Measurements from ENCODE around the gene TTLL10. TPM values are rescaled to one million over a fixed set of nuclear protein-coding genes. Genes with fewer than 3 reads are reported as not detected.

Gene TTLL10
- total RNA-seq, 1 donor from 2014 or later: not detected

DNA sequence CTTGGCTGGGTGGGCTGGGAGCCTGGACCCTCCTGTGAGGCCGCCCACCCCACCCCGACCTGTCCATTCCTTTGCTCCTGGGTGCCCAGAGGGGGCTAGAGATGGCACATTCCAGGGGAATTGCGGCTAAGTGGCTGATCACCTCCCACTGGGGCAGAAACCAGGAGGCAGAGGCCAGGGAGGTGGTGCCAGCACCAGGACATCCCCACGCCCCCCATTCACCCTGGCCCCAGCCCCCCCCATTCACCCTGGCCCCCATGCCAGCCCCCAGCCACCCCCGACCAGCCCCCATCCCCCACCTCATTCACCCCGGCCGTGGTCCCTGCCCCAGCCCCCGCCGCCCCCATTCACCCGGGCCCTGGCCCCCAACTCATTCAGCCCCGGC, 66.7 kb downstream of the TTLL10 start:
- DNase-seq (ENCODE audit: low read depth) (no peak), FAIRE-seq (no peak)
- Histone ChIP-seq H3K4me3 (ENCODE audit: low read depth, low read length) (no peak overlapping the region), H3K27me3 (ENCODE audit: control insufficient read depth, insufficient read depth, low read length) (no peaks in the 10 kb centered on the region), H3K36me3 (ENCODE audit: control insufficient read depth, insufficient read depth, low read length) (no peaks in the 10 kb centered on the region)
- TF ChIP-seq, protein P1, sequence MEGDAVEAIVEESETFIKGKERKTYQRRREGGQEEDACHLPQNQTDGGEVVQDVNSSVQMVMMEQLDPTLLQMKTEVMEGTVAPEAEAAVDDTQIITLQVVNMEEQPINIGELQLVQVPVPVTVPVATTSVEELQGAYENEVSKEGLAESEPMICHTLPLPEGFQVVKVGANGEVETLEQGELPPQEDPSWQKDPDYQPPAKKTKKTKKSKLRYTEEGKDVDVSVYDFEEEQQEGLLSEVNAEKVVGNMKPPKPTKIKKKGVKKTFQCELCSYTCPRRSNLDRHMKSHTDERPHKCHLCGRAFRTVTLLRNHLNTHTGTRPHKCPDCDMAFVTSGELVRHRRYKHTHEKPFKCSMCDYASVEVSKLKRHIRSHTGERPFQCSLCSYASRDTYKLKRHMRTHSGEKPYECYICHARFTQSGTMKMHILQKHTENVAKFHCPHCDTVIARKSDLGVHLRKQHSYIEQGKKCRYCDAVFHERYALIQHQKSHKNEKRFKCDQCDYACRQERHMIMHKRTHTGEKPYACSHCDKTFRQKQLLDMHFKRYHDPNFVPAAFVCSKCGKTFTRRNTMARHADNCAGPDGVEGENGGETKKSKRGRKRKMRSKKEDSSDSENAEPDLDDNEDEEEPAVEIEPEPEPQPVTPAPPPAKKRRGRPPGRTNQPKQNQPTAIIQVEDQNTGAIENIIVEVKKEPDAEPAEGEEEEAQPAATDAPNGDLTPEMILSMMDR (IDR thresholded peaks at IDR 0.05; ENCODE audit: insufficient read depth, low read length, severe bottlenecking): no peak

DNA sequence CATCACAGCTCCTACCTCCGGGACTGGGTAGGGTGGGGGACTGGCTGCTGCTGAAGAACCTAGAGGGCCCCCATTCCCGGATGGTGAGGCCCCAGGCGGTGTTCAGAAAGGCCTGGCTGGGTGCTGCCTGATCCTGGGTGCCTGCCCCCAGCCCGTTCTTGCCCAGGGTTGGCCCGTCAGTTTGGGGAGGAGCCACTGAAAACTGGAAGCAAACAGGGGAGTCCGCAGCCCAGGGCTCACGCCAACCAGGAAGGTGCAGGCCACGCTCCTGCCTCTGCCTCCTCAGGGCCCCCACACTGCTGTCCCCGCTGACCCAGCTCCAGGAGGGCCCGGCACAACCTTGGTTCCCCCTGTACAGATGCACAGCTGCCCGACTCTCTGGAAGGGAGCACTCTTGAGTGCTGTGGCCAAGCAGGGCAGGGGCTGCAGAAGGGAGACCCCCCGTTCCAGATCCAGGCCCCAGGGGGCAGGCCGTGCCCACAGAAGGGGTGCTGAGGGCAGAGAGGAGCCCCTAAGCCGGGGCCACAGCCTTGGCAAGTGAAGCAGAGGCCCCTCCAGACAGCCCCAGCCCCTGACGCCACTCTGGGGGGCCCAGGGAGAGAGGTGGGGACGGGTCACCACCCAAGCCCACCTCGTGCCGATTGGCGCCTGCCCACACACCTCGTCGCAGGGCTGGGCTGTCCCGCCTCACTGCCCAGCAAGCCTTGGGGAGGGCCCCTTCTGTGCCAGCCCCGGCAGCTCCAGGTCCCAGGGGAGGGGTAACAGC, 67.3 kb downstream of the TTLL10 start:
- no peaks in the 10 kb centered on the region for H3K27me3 ChIP-seq (ENCODE audit: control insufficient read depth, insufficient read depth, low read length)
- no peaks in the 10 kb centered on the region for H3K36me3 ChIP-seq (ENCODE audit: control insufficient read depth, insufficient read depth, low read length)
- DNase-seq (ENCODE audit: low read depth) (no peak), FAIRE-seq (no peak)
- TF ChIP-seq, protein P1 (IDR thresholded peaks at IDR 0.05; ENCODE audit: insufficient read depth, low read length, severe bottlenecking): no peak
- H3K4me3 ChIP-seq (ENCODE audit: low read depth, low read length): no peak overlapping the region

DNA sequence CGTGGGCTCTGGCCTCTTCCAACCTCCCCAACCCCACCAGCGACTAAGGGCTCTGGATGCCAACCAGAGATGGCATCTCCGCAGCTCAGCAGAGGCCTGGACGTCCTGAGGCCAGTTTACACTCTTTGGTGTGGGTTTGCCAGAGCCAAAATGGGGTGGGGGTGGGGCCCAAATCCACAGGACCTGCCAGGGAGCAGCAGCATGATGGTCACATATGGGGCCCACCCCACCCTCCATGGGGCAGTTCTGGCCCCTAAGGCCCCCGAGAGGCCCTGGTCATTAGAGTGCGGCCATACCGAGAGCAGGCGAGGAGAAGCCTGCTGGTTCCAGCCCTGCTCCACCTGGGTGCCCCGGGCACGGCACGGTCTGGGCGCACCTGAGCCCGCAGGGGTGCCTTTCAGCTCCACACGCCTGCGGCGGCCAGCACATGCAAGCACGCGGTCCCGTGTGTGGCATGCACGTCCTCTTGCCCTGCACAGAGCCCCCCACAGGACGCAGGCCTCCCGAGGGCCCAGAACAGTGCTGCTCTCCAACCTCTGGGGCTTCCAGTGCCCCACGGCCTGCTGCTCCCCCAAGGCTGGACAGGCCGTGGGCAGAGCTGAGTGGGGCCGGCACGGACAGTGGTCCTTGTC, 68.0 kb downstream of the TTLL10 start:
- no peak for DNase-seq (ENCODE audit: low read depth)
- no peak for FAIRE-seq
- TF ChIP-seq, protein P1 (IDR thresholded peaks at IDR 0.05; ENCODE audit: insufficient read depth, low read length, severe bottlenecking): no peak
- Histone ChIP-seq H3K27me3 (ENCODE audit: control insufficient read depth, insufficient read depth, low read length) (no peaks in the 10 kb centered on the region), H3K4me3 (ENCODE audit: low read depth, low read length) (no peak overlapping the region), H3K36me3 (ENCODE audit: control insufficient read depth, insufficient read depth, low read length) (no peaks in the 10 kb centered on the region)

DNA sequence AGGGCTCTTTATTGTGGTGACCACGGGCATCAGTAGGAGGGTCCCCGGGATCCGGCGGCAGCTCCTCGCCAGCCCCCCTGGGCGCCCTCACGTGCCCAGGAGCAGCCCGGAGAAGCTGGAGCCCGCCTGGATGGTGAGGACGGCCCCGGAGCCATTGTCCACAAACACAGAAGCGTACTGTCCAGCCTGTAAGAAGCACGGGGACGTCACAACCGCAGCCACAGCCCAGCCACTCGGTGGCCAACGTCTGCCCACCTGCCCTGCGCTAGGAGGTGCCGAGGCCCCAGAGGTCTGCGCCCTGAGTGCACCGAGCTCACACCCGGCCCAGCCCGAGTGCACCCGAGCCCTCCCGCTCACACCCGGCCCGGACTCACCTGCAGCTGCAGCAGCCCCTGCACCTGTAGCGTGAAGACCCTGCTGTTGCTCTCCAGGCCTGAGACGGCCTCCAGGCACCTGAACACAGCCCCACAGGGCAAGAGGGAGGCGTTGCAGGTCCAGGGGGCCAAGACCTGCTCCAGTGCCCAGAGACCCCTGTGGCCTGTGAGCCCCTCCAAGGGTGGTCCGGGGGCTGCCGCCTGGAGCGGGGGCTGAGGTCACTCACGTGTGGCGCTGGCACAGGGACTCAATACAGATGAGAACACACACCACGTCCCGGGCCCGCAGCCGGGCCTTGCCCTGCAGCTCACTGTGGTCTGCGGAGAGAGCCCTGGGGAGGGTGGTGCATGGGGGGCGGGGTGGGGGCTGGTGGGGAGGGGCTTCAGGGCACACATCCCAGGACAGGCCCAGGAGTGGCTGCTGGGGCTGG, 69.0 kb downstream of the TTLL10 start:
- DNase-seq (ENCODE audit: low read depth) (no peak), FAIRE-seq (no peak)
- TF ChIP-seq, protein P1 (IDR thresholded peaks at IDR 0.05; ENCODE audit: insufficient read depth, low read length, severe bottlenecking): no peak
- no peaks in the 10 kb centered on the region for H3K27me3 ChIP-seq (ENCODE audit: control insufficient read depth, insufficient read depth, low read length)
- H3K36me3 ChIP-seq (ENCODE audit: control insufficient read depth, insufficient read depth, low read length): no peaks in the 10 kb centered on the region
- no peak overlapping the region for H3K4me3 ChIP-seq (ENCODE audit: low read depth, low read length)

DNA sequence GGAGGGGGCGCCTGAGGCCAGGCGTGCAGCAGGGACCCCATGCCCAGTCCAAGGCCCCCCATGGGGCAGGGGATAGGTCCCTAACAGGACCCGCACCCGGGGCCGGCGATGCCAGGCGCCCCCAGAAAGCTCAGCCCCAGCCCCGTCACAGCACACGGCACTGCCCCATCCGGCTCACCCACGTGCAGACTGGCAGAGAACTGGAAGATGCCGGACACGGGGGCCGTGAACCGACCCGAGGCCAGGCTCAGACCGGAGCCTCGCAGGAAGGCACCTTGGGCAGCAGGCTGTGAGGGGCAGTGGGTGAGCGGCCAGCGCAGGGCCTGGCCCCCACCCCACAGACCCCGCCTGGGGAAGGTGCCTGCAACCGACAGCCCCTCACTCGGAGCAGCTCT, 69.6 kb downstream of the TTLL10 start:
- FAIRE-seq (no peak), DNase-seq (ENCODE audit: low read depth) (no peak)
- H3K36me3 ChIP-seq (ENCODE audit: control insufficient read depth, insufficient read depth, low read length): no peaks in the 10 kb centered on the region
- no peaks in the 10 kb centered on the region for H3K27me3 ChIP-seq (ENCODE audit: control insufficient read depth, insufficient read depth, low read length)
- no peak overlapping the region for H3K4me3 ChIP-seq (ENCODE audit: low read depth, low read length)
- TF ChIP-seq, protein P1 (IDR thresholded peaks at IDR 0.05; ENCODE audit: insufficient read depth, low read length, severe bottlenecking): no peak
